HG03175 (cell line): ENCODE results near the gene SLC9B1.

Experiments
- ATAC-seq: cut with Tn5 transposase; IDR thresholded peaks from one replicate; pipeline ENCODE4 v1.9.1; 2021; ENCODE audit warnings: mild to moderate bottlenecking, moderate library complexity; ENCODE audit not compliant: unreplicated experiment

Gene SLC9B1

DNA sequence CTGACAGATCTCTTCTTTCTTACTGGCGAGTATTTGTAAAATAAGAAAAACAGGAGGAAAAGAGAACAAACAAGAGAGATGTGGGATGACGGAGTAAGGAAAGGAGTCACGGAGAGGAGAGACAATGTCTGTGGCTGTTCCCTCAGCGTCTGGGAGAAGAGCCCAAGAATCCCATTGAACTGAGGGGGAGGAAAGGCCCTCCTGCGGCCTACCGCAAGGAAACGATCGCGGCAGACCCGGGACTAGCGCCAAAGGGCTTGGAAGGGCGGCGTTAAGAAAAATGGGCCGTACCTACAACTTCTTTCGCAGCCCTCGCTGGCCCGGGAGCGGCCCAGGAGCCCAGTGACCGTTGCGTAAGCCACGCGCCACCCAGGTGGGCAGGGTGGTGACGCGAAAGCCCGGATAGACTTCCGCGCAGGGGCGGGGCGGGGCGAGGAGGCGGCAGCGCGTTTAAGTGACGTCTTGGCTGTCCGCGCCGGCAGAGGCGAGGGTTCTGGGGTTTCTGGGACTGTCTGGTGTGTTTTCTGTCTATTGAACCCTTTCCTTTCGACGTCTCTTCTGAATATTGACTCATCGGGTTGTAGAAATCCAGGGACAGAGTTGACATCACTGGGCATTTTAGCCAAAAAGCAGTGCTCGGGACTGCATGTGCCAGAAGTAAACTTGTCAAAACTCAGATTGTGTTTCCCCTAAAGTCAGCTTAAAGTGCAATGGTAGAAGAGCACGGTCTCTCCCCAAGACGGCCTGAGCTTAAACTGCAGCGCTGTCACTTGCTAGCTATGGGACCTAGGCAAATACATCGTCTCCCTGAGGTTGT lies at the start of gene SLC9B1:
SLC9B1 (minus strand) TSS at position 398 of the 817 bp plus-strand sequence. CDS start 27,994 bp downstream, outside the sequence.
- ATAC-seq = peak; percentile 99

GRCh38 chr4:103067841-103068547 lies 48.5 kb upstream of the SLC9B1 start:
- ATAC-seq = no peak

DNA sequence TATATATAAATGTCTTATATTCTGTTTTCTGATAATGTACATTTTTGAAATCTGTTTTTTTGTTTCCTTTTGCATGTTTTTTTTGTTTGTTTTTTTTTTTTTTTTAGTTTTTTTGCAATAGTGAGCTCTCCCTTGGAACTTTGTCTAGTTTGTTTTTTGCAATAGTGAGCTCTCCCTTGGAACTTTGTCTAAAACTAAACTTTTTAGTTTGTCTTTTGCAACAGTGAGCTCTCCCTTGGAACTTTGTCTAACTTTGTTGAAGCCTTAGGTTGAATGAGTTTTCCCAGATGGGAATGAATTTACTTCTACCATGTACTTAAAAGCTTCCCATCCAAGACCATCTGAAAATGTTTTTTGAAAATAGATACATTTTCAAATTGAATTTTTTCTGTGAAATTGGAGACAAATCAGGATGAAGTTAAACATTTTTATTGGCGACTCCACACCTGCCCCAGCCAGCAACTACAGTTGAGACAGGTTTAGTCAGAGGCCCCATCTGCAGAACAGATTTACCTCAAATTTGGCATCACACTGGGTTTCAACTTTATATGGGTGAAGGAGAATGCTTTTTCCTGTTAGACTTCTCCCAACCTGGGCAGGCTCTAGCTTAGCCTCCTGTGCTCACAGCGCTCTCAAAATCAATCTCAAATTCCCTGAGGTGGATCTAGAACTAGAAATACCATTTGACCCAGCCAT lies 41.1 kb upstream of the SLC9B1 start:
- no peak for ATAC-seq

DNA sequence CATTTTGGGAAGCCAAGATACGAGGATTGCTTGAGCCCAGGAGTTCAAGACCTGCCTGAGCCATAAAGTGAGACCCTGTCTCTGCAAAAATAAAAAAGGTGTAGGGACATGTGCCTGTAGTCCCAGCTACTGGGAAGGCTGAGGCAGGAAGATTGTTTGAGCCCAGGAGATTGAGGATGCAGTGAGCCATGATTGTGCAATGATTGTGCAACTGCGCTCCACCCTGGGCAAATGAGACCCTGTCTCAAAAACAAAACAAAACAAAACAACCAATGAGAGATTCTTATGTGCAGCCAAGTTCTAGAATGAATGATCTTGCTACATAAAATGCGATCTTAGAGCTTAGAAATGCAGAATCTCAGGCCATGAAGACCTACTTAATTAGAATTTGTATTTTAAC lies 34.5 kb upstream of the SLC9B1 start:
- no peak for ATAC-seq

GRCh38 chr4:103052779-103053178 lies 33.3 kb upstream of the SLC9B1 start:
- no peak for ATAC-seq

DNA sequence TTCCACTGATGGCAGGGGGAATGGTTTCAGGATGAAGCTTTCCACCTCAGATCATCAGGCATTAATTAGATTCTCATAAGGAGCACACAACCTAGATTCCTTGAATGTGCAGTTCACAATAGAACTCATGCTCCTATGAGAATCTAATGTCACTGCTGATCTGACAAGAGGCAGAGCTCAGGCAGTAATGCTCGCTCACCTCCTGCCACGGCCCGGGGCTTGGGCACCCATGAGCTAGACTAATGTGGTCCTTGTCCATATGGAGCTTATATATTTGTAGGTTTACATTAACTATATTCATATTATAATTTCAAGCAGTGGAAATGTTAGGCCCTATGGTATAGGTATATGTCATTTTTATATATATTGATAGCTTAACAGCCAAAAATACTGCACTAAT lies 32.6 kb upstream of the SLC9B1 start:
- no peak for ATAC-seq

DNA sequence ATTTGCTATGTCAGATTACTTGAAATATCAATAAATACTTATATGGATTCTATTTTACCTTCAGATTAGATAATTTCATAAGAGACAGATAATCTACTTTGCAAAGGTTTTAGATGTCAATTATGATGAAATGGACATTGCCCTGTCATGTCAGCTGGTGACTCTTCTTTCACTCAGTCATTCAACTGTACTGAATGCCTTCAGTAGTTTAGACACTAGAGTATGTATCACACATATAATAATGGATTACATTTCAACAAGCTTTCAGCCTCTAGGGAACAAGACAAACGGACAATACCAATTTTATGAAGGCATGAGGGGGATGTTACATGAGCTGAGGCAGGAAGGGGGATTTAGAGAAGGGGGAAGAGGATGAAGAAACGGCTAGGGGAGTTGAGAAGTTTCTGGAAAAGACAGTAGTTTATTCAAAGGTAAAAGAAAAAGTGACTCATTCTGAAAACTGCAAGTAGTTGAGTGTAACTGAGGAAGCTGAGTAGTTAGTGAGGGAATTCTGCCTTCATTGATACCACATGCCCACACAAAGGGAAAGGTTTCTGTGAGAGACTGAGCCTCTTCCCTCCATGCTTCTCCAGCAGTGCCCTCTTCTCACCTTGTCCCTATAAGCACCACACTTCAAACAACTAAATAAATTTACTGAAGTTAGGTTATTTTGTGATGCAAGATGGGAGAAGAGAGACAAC lies 31.4 kb upstream of the SLC9B1 start:
- no peak for ATAC-seq

DNA sequence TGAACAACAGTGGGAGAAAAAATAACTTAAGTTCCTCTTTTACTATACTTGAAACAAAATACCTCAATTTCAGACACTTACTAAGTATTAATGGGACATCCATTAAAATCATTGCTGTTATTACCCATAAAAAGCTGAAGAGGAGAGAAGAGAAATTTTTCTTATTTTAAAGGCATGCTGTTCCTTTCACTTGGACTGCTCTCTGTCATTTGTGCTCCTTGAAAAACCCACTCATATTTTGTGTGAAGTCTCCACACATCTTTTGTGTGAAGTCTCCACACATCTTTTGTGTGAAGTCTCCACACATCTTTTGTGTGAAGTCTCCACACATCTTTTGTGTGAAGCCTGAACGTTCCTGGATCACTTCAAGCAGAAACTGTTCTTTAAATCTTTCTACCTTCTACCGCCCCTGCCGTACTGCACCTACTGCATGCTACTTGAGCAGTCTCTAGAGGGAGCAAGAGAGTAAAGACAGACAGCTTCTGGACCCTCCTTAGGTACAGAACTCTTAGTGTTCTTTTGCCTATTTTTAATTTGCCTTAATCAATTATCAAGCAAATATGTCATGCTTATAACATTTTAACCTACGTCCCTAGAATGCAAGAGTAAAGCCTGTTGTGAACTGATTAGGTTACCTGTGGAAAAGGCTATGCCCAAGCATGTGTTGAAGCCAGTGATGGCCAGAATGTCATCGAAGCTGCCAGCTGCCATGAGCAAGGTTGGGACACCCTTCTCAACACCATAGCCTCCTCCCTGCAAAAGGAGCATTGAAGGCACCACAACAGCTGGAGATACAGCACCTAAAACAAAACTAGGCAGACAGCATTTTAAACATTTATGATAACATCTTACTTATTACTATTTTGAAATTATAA lies 27.1 kb upstream of the SLC9B1 start:
- ATAC-seq = peak; percentile 98

DNA sequence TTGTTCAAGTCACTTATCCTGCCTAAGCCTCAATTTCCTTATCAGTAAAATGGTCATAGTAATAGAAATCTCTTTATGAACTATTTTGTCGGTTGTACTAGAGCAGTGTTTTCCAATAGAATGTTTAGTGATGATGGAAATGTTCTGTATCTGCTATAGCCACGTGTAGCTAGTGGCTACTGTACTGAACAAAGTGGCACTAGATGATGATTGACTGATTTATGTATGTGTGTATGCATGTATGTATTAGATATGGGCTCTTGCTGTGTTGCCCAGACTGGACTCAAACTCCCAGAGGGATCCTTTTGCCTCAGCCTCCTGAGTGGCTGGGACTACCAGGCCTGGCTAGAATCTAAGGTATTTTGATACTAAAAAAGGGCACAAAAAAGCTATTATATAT lies 24.7 kb upstream of the SLC9B1 start:
- no peak for ATAC-seq

- no peak for ATAC-seq
These were observed 16.7 kb upstream of the SLC9B1 start for GRCh38 chr4:103036169-103036568.

- peak; percentile 76 for ATAC-seq
These were observed 13.1 kb upstream of the SLC9B1 start for GRCh38 chr4:103032574-103032973.

DNA sequence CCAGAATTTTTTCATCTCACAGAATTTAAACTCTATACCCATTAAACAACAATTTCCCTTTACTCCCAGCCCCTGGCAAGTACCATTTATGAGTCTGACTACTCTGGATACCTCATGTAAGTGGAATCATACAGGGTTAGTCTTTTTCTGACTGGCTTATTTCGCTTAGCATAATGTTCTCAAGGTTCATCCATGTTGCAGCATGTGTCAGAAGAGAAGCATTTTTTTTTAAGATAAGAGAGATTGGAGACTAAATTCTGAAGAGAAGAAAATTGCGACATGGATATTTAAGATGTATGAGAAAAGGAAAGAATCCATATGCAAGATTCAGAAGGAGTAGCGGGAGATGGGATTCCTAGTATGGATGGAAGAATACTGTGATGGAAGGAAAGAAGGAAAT lies 11.3 kb upstream of the SLC9B1 start:
- no peak for ATAC-seq

GRCh38 chr4:103029300-103029699 lies 9.8 kb upstream of the SLC9B1 start:
- ATAC-seq = no peak

DNA sequence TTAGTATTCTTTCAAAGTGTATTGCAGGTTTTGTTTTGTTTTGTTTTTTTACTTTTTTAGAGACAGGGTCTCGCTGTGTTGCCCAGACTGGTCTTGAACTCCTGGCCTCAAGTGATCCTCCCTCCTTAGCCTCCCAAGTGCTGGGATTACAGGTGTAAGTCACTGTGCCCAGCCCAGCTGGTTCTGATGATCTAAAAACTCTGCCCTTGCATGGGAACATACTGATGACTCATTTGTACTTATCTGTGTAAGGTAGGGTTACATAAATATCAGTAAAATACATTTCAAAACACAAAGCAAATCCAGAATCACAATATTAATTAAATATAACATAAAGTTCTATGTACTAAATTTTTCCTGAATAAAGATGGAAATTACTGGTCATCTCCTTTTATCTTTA lies 7.4 kb upstream of the SLC9B1 start:
- ATAC-seq = no peak

- no peak for ATAC-seq
These were observed 5.5 kb upstream of the SLC9B1 start for GRCh38 chr4:103024996-103025395.

DNA sequence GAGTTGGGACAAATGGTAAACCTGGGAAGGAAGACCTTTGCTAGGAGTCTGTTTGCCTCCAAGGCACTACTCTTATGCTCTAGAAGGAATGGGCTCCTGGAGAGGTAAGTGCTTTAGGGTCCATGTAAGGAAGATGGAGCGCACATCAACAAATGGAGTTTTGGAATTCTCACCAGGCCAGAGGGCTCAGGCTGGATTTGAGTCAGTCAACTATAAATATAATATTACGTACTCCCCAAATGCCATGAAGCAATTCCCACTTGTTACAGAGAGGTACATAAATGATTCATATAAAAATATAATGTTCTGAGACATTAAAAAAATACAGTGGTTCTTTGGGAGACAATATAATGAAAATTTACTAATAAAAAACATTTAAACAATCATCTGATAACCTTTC lies 1.6 kb upstream of the SLC9B1 start:
- ATAC-seq = no peak

DNA sequence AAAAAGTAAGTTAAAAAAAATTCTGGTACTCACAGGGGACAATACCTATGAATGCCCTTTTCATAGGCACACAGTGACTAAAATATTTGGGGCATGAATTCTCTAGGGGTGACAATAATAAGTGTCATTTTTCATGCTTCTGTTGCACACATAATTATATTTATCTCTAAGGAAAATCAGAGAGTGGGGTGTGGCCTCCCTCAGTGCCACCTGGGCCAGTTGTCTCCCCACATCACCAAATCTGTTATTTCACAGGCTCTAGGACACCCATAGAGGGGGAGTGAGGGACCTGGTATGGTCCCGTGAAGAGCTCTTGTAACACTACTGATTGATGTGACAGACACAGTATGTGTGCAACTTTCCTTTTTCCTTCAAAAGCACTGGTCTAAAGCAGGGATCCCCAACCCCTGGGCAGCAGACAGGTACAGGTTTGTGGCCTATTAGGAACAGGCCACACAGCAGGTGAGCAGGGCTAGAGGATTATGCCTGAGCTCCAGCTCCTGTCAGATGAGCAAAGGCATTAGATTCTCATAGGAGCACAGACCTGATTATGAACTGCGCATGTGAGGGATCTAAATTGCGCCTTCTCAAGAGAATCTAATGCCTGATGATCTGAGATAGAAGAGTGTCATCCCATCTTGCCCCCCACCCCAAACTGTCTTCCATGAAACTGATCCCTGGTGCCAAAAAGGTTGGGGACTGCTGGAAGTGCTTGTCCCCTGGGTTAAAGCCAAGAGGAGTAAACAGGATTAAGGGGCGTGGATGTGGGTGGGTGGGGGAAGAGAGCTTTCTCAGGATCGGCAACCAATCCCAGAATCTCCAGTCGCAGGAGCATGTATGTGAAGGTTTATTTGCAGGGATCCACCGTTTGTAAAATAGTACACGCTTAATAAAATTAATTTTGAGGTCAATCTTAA lies 856 bp downstream of the SLC9B1 start:
- ATAC-seq = no peak

- ATAC-seq = no peak
These were observed 7.0 kb downstream of the SLC9B1 start for GRCh38 chr4:103012551-103012950.

DNA sequence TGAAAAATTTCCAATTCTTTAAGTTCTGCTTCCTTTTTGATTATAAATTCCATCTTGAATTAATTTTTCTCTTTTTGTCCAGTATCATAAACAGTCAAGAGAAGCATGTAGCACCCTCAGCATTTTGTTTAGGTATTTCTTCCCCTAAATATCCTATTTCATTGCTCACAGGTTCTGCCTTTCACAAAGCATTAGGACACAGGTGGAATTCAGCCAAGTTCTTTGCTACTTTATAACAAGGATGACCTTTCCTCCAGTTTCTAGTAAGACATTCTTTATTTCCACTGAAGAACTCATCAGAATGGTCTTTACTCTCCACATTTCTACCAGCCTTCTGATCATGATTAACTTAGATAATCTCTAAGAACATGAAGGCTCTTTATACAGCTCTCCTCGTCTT lies 7.4 kb downstream of the SLC9B1 start:
- ATAC-seq = no peak
